Testis (tissue), 2 donors: Measurements from ENCODE around the gene KDM2A.

Experiments used
- CTCF ChIP-seq, 3 experiments: fragments of 450-650 bp in 2 of 3; fragments of 200-600 bp in 1 of 3; sonication (generic) in 1 of 3; IDR thresholded peaks; one replicate each; pipeline ENCODE4 v1.5.1; 2016 to 2019; ENCODE audit warnings: antibody characterized with exemption in 3 of 3, mild to moderate bottlenecking in 2 of 3, moderate library complexity in 1 of 3
- POLR2A ChIP-seq: fragments of 450-650 bp; IDR thresholded peaks from one replicate; pipeline ENCODE4 v1.6.1; 2017; ENCODE audit warnings: antibody characterized with exemption, mild to moderate bottlenecking, moderate library complexity

DNA sequence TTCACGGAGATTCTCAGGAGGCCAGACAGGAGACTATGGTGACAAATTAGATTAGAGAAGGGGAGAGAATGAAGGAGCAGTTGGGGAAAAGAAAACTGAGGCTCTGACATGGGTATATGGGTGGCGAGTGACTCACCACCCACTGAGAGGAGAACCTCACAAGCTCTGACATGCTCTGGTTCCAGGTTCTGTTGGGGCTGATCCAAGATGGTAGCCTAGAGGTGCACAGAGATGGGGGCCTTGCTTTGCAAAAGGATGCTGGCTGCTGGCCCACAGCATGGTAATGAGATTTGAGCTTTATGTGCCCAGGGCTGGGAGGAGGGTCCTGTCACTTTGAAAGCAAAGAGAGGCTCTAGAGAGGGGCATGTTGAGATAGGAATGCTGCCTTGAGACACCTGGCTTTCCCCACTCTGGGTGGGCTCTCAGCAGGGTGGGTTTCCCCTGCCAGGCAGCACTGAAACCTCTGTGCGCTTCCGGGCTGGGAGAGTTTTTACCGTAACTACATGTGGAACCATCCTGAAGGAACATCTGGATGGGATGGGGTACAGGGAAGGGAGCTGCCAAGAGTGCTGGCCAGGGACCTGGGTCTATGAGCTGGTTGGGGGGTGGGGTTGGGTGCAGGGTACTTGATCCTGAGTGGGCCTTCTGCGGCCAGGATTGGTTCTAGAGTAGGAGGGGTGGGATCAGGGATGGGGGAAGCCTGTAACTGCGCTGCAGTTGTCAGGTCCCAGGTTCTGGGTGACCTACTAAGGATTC is 146.0 kb downstream of the KDM2A start:
- TF ChIP-seq CTCF (IDR thresholded peaks at IDR 0.05), result no peak
- no peak for TF ChIP-seq POLR2A
